OCI-LY3 (cell line): ENCODE measurements around the gene SERINC3.

Experiments
- CTCF ChIP-seq: fragments of 200-600, 300-600 bp; sonication (generic); IDR thresholded peaks from 2 replicates; pipeline ENCODE4 v1.5.1; 2014; ENCODE audit warnings: antibody characterized with exemption, low read length, low read depth
- EZH2phosphoT487 ChIP-seq: fragments of 200-600 bp; shearing (Covaris generic); IDR thresholded peaks from 2 replicates; pipeline ENCODE4 v1.6.1; 2018; ENCODE audit warnings: antibody characterized with exemption, mixed run types, low read depth

GRCh38 chr20:44496976-44497375 is 24.9 kb downstream of the SERINC3 start:
- TF ChIP-seq CTCF = no peak
- TF ChIP-seq EZH2phosphoT487 = no peak
